Astrocyte of the cerebellum (primary cell): ENCODE results near the gene NKX1-2.
A peak's percentile ranks its signal among the peaks of the same experiment; 100 is the strongest.

Experiments used
- DNase-seq: peaks from one replicate; pipeline ENCODE4 v3.0.0-alpha.2; 2011; ENCODE audit warnings: low read depth
- H3K4me3 ChIP-seq: 2 replicates; pipeline ENCODE4 v1.5.1; 2011; ENCODE audit warnings: mild to moderate bottlenecking, low read depth, low read length, moderate library complexity
- in situ Hi-C: cut with HindIII; loops from 2 replicates; pipeline ENCODE4 v1.10.0; 2017; ENCODE audit warnings: low sequenced_read_pairs
- TF ChIP-seq, protein P1 (sequence below): IDR thresholded peaks from 2 replicates; pipeline ENCODE4 v1.5.1; 2012; ENCODE audit warnings: low read length, low read depth, moderate library complexity, mild to moderate bottlenecking; ENCODE audit errors: missing control alignments

Gene NKX1-2

DNA sequence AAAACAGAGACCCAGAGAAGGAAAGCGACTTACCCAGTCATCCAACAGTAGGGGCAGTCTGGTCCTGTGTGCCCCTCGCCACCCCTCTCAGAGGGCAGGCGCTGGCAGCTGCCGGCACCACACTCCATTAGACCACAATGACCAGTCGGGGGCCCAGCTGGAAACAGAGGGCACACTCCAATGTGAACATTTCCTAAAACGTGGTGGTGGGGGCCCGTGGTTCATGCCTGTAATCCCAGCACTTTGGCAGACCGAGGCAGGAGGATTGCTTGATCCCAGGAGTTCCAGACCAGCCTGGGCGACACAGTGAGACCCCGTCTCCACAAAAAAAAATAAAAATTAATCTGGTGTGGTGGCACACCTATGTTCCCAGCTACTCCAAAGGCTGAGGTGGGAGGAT is 30.2 kb downstream of the NKX1-2 start:
- in situ Hi-C loops: no loop called here
- TF ChIP-seq, protein P1, sequence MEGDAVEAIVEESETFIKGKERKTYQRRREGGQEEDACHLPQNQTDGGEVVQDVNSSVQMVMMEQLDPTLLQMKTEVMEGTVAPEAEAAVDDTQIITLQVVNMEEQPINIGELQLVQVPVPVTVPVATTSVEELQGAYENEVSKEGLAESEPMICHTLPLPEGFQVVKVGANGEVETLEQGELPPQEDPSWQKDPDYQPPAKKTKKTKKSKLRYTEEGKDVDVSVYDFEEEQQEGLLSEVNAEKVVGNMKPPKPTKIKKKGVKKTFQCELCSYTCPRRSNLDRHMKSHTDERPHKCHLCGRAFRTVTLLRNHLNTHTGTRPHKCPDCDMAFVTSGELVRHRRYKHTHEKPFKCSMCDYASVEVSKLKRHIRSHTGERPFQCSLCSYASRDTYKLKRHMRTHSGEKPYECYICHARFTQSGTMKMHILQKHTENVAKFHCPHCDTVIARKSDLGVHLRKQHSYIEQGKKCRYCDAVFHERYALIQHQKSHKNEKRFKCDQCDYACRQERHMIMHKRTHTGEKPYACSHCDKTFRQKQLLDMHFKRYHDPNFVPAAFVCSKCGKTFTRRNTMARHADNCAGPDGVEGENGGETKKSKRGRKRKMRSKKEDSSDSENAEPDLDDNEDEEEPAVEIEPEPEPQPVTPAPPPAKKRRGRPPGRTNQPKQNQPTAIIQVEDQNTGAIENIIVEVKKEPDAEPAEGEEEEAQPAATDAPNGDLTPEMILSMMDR: no peak
- DNase-seq: no peak
- no peak overlapping the region for H3K4me3 ChIP-seq

DNA sequence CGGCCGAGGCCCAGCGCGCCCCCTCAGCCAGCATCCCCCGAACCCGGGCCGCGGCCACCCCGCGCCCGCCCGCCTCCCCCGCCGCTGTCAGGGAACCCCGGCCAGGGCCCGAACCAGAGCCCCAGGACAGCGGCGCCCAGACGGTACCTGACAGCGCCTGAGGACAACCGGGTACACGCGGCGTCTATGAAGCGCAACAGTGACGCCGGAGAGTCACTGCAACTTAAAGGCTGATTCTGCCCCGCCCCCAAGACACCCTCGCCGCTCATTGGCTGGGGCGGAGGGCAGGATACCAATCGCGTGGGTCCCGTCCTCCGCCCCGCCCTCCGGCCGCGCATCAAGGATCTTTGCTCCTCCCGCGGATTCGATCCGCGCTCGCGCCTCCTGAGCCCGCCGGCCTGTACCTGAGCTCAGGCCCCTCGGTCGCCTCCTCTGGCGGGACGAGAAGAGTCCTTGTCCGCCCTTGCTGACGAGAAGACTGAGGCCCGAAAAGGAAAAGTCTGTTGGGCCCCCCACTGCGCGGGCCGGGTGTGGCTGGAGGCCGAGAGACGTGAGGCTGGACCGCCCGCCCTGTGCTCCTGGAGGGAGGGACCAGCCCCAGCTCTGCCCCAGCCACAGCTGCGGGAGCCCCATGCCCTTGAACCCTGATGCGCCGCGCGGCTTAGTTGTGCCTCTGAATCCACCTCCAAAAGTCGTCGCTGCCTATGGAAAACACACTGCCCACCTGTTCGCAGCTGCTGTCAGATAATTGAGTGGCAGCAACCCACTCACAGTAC is 30.9 kb downstream of the NKX1-2 start, which contains the start of gene OAT:
OAT (minus strand) TSS at position 198 of the 776 bp plus-strand sequence. CDS start 6,752 bp downstream, outside the sequence.
- DNase-seq: peak; percentile 86
- TF ChIP-seq, protein P1: no peak
- in situ Hi-C loops: no loop called here

DNA sequence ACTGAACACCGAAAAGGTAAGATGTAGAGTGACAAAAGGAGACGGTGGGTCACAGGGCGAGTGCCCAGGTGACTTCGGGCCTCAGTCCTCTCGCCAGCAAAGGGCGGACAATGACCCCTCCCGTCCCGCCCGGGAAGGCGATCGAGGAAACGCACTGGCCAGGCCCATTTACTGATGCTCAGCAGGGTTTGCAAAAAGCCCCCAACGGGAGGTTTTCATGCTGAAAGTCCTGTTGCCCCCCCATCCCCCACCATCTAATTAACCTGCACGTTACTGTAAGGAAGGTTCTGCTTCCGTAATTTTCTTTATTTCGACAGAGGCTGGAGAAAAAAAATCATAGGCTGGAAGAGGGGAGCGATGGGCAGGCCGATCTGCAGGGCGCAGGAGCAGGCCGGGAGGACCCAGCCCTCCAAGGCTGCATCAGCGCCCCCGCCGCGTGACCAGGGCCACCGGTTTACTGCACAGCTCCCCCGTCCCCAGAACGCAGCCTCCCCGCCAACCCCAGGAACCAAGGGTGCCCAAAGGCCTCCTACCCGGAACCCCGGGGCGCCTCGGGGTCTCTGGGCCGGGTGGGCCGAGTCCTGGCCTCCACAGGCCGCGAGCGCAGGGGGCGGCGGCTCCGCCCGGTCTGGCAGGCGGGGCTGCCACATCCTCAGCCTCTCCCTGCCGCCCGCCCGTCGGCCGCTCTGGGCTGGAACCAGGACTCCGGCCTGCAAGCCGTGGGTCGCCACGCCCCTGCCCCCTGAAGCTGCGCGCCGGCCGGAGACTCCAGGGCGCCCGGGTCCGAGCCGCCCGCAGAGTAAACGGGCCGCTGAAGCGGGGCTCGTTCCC is 31.7 kb downstream of the NKX1-2 start:
- TF ChIP-seq, protein P1: no peak
- H3K4me3 ChIP-seq: peak overlapping the region; percentile 74
- no peak for DNase-seq
- in situ Hi-C loops: no loop called here

More for the DNA sequence above, 30.9 kb downstream of the NKX1-2 start, which contains the start of gene OAT:
- H3K4me3 ChIP-seq: peak within 1 kb of the TSS; percentile 74

DNA sequence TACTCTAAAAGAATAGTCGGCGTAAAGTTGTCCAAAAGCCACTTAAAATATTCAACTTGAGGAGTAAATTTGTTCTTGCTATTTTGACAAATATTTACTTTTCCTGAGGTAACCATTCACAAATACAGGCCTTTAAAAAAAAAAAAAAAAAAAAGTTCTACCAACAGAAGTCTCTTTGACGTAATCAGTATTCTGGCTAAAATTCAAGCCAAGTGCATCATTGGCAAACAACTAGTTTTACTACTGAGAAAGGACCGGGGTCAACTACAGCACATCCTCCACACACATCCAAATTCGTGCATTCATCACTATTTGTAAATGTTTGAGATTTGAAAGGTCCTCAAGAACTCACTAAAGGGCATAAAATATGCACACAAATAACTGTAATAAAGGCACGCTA is 33.1 kb downstream of the NKX1-2 start:
- in situ Hi-C loops: no loop called here
- H3K4me3 ChIP-seq: peak overlapping the region; percentile 74
- TF ChIP-seq, protein P1: no peak
- DNase-seq: peak; percentile 34

DNA sequence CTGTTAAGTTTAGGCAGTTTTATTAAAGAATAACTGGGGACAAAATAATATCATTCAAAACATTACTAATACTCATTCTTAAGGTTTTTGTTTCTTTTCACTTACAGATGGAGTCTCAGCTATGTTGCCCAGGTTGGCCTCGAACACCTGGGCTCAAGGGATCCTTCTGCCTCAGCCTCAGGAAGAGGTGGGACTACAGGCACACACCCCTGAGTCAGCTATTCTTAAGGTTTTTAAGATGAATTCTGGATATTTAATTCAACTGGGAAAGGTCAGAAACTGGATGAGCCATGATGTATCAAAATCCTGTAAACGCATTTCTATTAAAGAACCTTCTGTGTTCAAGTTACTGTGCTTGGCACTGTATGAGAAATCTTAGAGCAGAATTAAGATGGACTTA is 34.6 kb downstream of the NKX1-2 start:
- TF ChIP-seq, protein P1: no peak
- no peak overlapping the region for H3K4me3 ChIP-seq
- DNase-seq: no peak

DNA sequence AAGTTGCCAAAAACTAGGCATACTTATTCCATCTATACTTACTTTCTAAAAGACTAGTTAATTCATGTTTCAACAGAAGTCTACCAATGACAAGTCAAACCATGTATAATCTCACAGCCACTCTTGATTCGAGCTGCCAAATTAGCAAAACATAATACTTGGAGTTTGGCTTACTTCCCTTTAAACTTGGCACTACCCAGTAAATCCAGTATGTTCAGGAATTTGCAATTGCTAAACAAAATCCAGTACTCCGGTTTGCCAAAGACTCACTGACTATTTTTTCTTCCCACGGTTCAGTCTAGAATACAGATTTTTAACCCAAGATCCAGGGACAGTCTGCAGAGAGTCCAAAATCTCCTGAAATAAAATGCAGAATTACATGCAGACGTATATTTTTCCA is 35.8 kb downstream of the NKX1-2 start:
- no peak overlapping the region for H3K4me3 ChIP-seq
- in situ Hi-C loops: no loop called here

More for the DNA sequence above, 34.6 kb downstream of the NKX1-2 start:
- in situ Hi-C loops: no loop called here

More for the DNA sequence above, 35.8 kb downstream of the NKX1-2 start:
- no peak for DNase-seq
- TF ChIP-seq, protein P1: no peak
